Breast epithelium (tissue), 3 donors: ENCODE results near the gene LDLRAD3.

Experiments
- POLR2A ChIP-seq: fragments of 450-650 bp; IDR thresholded peaks from one replicate; pipeline ENCODE4 v1.6.1; 2016; ENCODE audit warnings: antibody characterized with exemption, mild to moderate bottlenecking, moderate library complexity
- POLR2AphosphoS5 ChIP-seq, 3 donors: sonication (generic); formaldehyde crosslinking; IDR thresholded peaks; one replicate each; pipeline ENCODE4 v1.6.1; 2017; ENCODE audit warnings: antibody characterized with exemption in 3 of 3
- TF ChIP-seq, protein P1 (sequence below), 3 donors: fragments of 450-650 bp; IDR thresholded peaks; one replicate each; pipeline ENCODE4 v1.5.1; 2016 to 2017; ENCODE audit warnings: antibody characterized with exemption in 3 of 3, mild to moderate bottlenecking in 3 of 3, moderate library complexity in 3 of 3

- TF ChIP-seq POLR2A (no peak), POLR2AphosphoS5 (IDR thresholded peaks at IDR 0.05) (no peak)
- TF ChIP-seq, protein P1, sequence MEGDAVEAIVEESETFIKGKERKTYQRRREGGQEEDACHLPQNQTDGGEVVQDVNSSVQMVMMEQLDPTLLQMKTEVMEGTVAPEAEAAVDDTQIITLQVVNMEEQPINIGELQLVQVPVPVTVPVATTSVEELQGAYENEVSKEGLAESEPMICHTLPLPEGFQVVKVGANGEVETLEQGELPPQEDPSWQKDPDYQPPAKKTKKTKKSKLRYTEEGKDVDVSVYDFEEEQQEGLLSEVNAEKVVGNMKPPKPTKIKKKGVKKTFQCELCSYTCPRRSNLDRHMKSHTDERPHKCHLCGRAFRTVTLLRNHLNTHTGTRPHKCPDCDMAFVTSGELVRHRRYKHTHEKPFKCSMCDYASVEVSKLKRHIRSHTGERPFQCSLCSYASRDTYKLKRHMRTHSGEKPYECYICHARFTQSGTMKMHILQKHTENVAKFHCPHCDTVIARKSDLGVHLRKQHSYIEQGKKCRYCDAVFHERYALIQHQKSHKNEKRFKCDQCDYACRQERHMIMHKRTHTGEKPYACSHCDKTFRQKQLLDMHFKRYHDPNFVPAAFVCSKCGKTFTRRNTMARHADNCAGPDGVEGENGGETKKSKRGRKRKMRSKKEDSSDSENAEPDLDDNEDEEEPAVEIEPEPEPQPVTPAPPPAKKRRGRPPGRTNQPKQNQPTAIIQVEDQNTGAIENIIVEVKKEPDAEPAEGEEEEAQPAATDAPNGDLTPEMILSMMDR (IDR thresholded peaks at IDR 0.05): no peak
These were observed 195.9 kb downstream of the LDLRAD3 start for GRCh38 chr11:36139767-36140166.
